Retinal pigment epithelial cell (primary cell): ENCODE measurements around the gene LMF1.

Source experiments
- DNase-seq: peaks from one replicate; pipeline ENCODE4 v3.0.0-alpha.2; 2010; ENCODE audit warnings: low read depth
- H3K4me3 ChIP-seq: 2 replicates; pipeline ENCODE4 v1.5.1; 2011; ENCODE audit warnings: mild to moderate bottlenecking, low read length, control low read depth, moderate library complexity
- TF ChIP-seq, protein P1 (sequence below): conservative IDR thresholded peaks from 2 replicates; pipeline ENCODE4 v1.5.1; 2011; ENCODE audit warnings: low read depth, low read length, control low read depth, inconsistent platforms

The LMF1 gene

DNA sequence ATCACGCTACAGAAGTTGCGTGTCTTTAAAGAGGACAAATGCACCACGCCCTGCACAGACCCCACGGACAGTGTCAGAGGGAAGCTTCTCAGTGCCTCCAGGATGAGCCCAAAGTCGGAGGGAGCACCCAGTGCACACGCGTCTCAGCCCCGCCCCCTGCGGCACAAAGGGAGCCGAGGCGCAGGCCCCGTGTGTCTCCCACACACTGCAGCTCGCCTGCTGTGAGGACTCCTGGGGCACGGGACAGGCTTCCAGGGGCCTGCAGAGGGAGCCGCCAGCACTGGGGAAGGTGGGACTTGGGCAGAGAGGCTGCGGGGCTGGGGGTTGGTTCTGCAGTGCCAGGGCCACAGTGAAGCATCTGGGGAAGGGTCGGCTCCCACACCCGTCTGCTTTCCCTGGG, 77.4 kb downstream of the LMF1 start:
- TF ChIP-seq, protein P1, sequence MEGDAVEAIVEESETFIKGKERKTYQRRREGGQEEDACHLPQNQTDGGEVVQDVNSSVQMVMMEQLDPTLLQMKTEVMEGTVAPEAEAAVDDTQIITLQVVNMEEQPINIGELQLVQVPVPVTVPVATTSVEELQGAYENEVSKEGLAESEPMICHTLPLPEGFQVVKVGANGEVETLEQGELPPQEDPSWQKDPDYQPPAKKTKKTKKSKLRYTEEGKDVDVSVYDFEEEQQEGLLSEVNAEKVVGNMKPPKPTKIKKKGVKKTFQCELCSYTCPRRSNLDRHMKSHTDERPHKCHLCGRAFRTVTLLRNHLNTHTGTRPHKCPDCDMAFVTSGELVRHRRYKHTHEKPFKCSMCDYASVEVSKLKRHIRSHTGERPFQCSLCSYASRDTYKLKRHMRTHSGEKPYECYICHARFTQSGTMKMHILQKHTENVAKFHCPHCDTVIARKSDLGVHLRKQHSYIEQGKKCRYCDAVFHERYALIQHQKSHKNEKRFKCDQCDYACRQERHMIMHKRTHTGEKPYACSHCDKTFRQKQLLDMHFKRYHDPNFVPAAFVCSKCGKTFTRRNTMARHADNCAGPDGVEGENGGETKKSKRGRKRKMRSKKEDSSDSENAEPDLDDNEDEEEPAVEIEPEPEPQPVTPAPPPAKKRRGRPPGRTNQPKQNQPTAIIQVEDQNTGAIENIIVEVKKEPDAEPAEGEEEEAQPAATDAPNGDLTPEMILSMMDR = peak; percentile 19
- DNase-seq = no peak
- no peak overlapping the region for H3K4me3 ChIP-seq

DNA sequence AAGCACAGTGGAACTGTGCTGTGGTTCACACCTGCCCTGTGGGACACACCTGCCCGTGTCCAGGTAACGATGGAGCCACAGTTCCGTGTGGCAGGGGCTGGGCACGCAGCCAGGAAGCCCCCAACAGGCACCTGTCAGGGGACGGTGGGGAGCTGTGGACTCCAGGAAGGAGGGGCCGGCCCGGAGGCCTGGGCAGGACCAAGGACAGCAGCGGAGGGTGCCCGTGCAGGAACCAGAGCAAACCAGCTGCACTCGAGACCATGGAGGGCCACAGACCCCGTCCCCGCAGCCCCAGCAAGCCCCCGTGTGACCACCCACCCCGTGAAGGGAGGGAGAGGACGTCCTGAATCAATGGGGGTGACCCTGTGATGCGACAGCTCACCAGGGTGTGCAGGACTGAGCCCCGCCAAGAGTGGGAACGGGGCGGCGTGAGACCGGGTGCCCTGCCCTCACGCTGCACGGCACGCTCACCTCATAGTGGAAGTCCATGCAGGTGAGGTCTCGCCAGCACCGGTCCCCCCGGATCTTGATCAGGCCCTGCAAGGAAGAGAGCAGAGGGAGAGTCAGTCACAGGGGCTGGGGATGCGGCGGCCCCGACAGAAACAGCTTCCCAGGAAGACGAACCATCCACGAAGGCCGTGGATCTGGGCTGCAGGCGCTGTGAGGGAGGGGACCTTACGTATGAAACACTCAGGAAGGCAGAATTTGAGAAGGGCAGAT, 78.1 kb downstream of the LMF1 start:
- H3K4me3 ChIP-seq = no peak overlapping the region
- TF ChIP-seq, protein P1 = no peak
- no peak for DNase-seq

DNA sequence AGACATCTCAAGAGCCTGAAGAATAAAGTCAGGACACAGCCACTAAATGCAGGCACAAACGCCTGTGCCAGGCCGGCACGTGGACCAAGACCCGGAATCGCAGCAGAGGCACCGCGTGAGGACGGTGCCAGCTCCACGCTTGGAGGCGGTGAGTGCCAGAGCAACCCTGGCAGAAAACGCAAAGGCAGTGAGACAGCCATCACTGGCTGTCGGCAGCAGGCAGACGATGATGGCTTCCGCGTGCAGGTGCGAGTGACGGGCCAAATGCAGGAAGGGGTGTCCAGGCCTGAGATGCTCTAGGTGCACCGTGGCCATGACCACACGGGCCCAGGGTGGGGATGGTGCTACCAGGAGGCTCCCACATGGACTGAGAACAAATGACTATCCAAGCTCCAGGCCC, 78.8 kb downstream of the LMF1 start:
- TF ChIP-seq, protein P1 = no peak
- no peak overlapping the region for H3K4me3 ChIP-seq
- no peak for DNase-seq

DNA sequence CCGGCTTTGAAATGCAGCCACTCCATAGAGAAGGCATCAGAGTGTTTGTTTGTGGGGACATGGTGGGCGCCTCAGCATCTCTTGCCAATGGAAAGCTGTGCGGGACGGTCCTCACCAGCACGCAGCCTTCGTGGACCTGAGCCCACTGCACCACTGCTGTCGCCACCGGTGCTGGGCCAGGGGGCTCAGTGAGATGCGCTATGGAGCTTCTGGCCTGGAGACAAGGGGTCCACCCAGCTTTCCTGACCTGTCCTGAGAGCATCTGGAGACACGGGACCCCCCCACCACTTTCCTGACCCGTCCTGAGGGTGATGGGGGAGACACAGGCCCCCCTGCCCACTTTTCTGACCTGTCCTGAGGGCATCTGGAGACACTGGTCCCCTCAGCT, 79.4 kb downstream of the LMF1 start:
- DNase-seq = no peak
- TF ChIP-seq, protein P1 = no peak
- no peak overlapping the region for H3K4me3 ChIP-seq

DNA sequence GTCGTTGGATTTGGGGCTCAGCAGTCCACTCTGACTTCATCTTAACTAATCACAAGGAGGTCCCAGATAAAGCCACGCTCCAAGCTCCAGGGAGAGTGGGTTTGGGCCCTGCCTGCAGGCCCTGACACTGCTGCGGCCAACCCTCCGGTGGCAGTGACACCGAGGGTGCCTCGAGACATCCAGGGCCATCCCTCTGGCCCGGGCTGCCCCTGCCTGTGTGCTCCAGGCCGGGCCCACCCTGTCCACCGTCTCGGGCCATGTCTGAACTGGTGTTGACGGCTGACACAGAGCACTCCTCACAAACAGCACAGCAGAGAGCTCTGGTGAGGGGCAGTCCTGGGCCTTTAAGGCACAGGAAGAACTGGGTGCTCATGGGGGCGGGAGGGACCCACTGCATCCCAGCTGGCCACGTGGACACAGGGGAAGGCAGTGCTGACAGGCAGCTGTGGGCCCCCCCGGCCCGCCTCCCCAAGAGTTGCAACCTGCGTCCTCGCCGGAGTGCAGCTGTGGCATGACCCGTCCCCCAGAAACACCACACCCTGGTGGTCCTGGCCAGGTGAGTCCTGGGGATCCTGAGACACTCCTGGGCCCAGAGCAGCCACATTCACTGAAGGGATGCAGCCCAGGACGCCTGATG, 80.0 kb downstream of the LMF1 start:
- no peak for DNase-seq
- no peak overlapping the region for H3K4me3 ChIP-seq
- TF ChIP-seq, protein P1 = no peak

DNA sequence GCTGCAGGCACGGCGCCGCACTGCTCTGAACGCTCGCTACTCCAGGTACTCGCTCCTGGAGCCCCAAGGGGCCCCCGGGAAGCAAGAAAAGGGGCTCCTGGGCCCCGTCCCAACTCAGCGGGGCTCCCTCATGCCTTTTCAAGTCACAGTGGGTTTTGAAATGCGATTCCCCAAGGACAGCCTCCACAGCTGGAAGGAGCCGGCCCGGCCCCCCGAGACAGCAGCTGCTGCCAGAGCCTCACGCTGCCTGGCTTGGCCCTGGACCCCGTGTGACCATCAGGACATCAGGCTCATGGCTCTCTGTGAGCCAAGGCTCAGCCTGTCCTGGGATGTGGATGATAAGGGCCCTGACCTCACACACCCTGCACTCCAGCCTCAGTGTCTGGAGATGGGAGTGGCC, 80.6 kb downstream of the LMF1 start:
- TF ChIP-seq, protein P1 = no peak

DNA sequence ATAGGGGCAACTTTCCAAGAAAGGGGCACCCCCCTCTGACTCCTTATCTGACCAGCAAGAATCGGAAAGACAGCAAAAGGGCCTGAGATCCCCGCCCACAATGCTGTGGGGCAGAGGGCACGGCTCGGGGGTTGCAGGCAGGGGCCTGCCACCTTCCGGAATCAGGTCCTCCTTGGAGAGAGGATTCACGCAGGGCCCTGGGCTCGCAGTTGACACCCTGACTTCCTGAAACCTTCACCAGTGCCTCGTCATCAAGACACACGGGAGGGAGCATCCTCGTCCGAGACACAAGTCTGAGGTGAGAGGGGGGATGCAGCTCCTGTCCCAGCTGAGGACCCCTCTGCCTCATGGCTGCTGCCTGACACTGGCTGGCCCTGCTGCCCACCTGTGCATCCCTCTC, 81.2 kb downstream of the LMF1 start:
- no peak for DNase-seq
- TF ChIP-seq, protein P1 = no peak
- H3K4me3 ChIP-seq = no peak overlapping the region

More for the DNA sequence above, 80.6 kb downstream of the LMF1 start:
- DNase-seq = no peak
- H3K4me3 ChIP-seq = no peak overlapping the region
